Stimulated activated CD4-positive, alpha-beta T cell treated with anti-CD3 and anti-CD28 coated beads, Interleukin-1b, Interleukin-23, amount 100 ng/mL, for 1 hour (primary cell): ENCODE measurements around the gene GABPB1.

ENCODE experiments used
- DNase-seq, 2 donors: peaks; one replicate each; pipeline ENCODE4 v3.0.0-alpha.2; 2020; ENCODE audit warnings: low read depth in 2 of 2

The GABPB1 gene

GRCh38 chr15:50241684-50242450 lies 113.1 kb downstream of the GABPB1 start:
- no peak for DNase-seq

DNA sequence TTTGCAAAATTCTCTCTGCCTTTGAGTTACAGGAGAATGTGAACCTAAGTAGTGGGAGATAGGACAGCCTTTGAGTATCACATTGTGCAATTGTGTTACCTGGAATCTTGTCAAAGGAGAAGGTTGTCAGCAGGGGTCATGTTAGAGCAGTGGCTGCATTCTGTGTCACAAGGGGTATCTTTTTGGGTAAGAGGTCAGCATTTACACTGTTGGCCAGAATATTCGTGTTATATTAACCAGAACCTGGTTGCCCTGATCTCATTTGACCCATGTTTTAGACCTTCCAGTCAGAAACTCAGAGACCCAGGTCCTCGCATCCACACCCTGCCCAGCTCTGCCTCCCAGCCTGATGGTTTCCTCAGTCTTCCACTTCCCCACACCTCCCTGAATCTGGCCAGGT lies 116.7 kb downstream of the GABPB1 start:
- no peak for DNase-seq

GRCh38 chr15:50236433-50236832 lies 118.6 kb downstream of the GABPB1 start:
- no peak for DNase-seq

GRCh38 chr15:50235794-50236193 lies 119.2 kb downstream of the GABPB1 start:
- DNase-seq = no peak

DNA sequence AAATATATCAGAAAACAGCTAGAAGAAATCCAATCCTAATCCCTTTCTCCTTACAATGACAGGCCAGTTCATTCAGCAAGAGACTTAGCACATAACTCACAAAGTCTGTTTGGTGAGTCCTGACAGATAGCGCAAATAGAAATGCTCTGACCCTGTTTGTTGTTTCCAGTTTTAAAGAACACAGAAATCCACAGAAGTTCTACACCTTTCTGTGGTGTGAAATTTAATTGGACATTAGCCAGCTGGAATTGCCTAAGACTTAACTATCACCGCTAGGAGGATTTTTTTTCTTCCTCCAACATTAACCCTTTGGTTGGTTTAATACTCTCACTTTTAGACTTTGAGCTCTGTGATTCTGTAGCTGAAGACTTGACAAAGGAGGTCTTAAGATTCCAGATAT lies 120.2 kb downstream of the GABPB1 start:
- DNase-seq = no peak

- DNase-seq = no peak
Measured at GRCh38 chr15:50233192-50233736, 121.7 kb downstream of the GABPB1 start.

GRCh38 chr15:50232791-50233190 lies 122.2 kb downstream of the GABPB1 start:
- DNase-seq = no peak

GRCh38 chr15:50231761-50232160 lies 123.2 kb downstream of the GABPB1 start:
- no peak for DNase-seq

DNA sequence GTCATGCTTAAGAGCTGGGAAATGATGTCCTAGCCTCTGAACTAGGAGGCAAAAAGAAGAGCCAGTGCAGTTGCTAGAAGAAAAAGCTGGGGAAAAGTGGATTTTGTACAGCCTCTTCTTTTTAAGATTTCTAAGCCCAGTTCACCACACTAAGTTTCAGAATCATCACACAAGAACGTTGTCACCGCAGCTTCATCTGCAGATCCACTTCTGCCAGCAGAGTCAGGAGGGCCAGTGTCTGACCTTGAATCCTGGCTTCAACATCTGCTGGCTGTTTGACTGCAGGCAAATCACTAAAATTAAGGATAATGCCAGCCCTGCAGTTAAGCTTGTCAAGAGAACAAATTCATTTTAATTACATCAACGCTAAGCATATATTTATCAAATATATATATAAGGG lies 125.7 kb downstream of the GABPB1 start:
- no peak for DNase-seq

DNA sequence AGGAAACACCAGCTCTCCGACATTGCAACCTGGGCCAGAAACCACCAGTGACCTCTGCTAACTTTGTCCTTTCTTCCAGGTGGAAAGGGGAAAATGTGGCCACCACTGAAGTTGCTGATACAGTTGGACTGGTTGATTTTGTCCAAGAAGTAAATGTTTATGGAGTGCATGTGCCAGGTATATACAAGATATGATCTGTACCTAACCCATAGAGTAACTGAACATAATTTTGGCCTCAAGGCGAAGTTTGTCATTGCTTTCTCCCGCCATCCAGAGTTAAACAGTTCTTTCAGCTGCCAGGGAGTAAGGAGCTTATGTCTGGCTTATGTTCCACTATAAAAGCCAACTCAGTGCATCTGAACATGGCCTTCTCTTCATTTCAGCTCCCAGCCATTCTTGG lies 126.1 kb downstream of the GABPB1 start:
- no peak for DNase-seq

DNA sequence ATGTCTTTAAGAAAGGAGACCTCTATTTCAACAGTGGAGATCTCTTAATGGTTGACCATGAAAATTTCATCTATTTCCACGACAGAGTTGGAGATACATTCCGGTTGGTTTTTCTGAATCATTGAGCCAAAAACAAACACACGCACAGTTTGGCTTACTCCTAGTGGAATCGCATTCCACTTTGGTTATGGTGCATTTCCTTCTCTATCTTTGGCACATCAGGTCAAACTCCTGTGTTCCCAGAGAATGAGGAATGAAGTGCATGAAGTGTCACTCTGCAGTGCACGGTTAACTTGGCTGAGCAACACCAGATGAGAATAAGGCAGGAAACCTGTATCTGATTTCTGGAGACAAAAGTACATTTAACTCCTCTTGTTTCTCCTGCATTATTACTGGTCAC lies 127.9 kb downstream of the GABPB1 start:
- DNase-seq = no peak

DNA sequence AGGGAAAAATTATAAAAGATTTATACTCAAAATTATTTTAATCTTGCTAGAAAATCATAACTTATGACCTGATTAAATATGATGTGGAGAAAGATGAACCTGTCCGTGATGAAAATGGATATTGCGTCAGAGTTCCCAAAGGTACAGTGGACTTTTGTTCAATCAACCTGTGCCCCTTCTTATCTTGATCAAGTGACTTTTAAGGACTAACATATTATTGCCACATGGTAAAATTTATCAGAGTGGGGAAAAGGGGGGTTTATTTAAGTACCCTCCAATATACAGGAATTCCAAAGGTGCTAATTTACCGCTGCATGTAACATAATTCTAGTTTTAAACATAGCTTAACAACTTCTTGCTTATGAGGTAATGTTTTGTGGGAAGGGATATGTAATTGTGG lies 129.1 kb downstream of the GABPB1 start:
- DNase-seq = no peak
